HL-60 (cell line): ENCODE data around the gene CFAP221.

Experiments
- DNase-seq, 2 experiments: peaks; one replicate each; pipeline ENCODE4 v3.0.0-alpha.2; 2010 to 2020; ENCODE audit warnings: low read depth in 1 of 2, low spot score in 1 of 2
- H3K27ac ChIP-seq: fragments of 250-450 bp; sonication (Bioruptor Pico); replicated peaks from 2 replicates; pipeline ENCODE4 v1.5.1; 2020; ENCODE audit warnings: mild to moderate bottlenecking, moderate library complexity
- H3K27me3 ChIP-seq: fragments of 250-450 bp; sonication (Bioruptor Pico); 2 replicates; pipeline ENCODE4 v1.5.1; 2021; ENCODE audit warnings: mild to moderate bottlenecking, moderate library complexity; ENCODE audit not compliant: insufficient read depth, poor library complexity, severe bottlenecking
- H3K4me3 ChIP-seq: replicated peaks from 2 replicates; pipeline ENCODE4 v1.5.1; 2011; ENCODE audit warnings: mild to moderate bottlenecking, control low read depth, low read length; ENCODE audit not compliant: insufficient read depth
- GABPA ChIP-seq: IDR thresholded peaks from 2 replicates; pipeline ENCODE4 v1.6.1; 2012; ENCODE audit warnings: low read depth
- POLR2AphosphoS5 ChIP-seq: IDR thresholded peaks from 2 replicates; pipeline ENCODE4 v1.6.1; 2012; ENCODE audit warnings: low read depth
- SPI1 ChIP-seq: IDR thresholded peaks from 2 replicates; pipeline ENCODE4 v1.6.1; 2012; ENCODE audit warnings: low read depth, mild to moderate bottlenecking, borderline replicate concordance
- TF ChIP-seq, protein P1 (sequence below): IDR thresholded peaks from 2 replicates; pipeline ENCODE4 v1.6.1; 2012; ENCODE audit warnings: low read depth; ENCODE audit not compliant: insufficient replicate concordance
- TF ChIP-seq, protein P2 (sequence below): IDR thresholded peaks from one replicate; pipeline ENCODE4 v1.5.1; 2011; ENCODE audit warnings: low read length, control low read depth, inconsistent platforms; ENCODE audit not compliant: insufficient read depth

The CFAP221 gene

DNA sequence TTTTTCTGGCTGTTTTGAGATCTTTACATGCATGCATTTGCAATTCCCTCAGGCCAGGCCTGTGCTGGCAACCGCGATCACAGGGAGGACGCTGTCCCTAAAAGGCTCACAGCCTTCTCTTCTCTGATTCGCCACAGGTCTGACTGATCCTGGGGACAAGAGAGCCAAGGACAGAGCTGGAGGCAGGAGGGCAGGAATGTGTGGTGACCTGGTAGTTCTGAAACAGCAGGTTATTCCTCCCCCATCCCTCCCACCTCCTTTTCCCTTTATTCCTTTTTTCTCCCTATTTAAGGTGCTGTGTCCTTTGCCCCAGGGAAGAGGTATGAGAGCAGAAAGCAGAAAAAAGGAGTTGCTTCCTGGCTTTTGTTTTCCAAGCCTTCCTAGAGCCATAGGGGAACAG is 156.6 kb downstream of the CFAP221 start:
- Histone ChIP-seq H3K27ac (no peak overlapping the region), H3K27me3 (no peaks in the 10 kb centered on the region), H3K4me3 (no peak overlapping the region)
- TF ChIP-seq SPI1 (no peak), GABPA (no peak), POLR2AphosphoS5 (no peak)
- TF ChIP-seq, protein P1, sequence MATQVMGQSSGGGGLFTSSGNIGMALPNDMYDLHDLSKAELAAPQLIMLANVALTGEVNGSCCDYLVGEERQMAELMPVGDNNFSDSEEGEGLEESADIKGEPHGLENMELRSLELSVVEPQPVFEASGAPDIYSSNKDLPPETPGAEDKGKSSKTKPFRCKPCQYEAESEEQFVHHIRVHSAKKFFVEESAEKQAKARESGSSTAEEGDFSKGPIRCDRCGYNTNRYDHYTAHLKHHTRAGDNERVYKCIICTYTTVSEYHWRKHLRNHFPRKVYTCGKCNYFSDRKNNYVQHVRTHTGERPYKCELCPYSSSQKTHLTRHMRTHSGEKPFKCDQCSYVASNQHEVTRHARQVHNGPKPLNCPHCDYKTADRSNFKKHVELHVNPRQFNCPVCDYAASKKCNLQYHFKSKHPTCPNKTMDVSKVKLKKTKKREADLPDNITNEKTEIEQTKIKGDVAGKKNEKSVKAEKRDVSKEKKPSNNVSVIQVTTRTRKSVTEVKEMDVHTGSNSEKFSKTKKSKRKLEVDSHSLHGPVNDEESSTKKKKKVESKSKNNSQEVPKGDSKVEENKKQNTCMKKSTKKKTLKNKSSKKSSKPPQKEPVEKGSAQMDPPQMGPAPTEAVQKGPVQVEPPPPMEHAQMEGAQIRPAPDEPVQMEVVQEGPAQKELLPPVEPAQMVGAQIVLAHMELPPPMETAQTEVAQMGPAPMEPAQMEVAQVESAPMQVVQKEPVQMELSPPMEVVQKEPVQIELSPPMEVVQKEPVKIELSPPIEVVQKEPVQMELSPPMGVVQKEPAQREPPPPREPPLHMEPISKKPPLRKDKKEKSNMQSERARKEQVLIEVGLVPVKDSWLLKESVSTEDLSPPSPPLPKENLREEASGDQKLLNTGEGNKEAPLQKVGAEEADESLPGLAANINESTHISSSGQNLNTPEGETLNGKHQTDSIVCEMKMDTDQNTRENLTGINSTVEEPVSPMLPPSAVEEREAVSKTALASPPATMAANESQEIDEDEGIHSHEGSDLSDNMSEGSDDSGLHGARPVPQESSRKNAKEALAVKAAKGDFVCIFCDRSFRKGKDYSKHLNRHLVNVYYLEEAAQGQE, result no peak
- TF ChIP-seq, protein P2, sequence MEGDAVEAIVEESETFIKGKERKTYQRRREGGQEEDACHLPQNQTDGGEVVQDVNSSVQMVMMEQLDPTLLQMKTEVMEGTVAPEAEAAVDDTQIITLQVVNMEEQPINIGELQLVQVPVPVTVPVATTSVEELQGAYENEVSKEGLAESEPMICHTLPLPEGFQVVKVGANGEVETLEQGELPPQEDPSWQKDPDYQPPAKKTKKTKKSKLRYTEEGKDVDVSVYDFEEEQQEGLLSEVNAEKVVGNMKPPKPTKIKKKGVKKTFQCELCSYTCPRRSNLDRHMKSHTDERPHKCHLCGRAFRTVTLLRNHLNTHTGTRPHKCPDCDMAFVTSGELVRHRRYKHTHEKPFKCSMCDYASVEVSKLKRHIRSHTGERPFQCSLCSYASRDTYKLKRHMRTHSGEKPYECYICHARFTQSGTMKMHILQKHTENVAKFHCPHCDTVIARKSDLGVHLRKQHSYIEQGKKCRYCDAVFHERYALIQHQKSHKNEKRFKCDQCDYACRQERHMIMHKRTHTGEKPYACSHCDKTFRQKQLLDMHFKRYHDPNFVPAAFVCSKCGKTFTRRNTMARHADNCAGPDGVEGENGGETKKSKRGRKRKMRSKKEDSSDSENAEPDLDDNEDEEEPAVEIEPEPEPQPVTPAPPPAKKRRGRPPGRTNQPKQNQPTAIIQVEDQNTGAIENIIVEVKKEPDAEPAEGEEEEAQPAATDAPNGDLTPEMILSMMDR, result no peak
- no peak for DNase-seq

DNA sequence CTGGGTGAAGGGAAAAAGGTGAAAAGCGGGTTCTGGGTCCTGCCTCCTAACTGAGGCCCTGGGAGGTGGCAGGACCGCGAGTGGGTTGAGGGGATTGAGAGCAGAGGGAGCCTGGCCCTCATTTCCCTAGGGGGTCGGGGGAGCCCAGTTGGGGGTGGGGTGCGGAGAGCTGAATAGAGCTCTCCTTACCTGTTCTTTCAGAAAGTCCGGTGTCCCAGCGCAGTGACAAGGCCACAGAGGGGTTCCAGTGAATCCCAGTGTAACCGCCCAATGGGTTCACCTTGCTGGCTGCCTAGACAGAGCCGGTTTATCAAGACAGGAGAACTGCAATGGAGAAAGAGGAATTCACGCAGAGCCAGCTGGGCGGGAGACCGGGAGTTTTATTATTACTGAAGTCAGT is 157.1 kb downstream of the CFAP221 start:
- DNase-seq, result no peak
- Histone ChIP-seq H3K4me3 (no peak overlapping the region), H3K27ac (no peak overlapping the region), H3K27me3 (no peaks in the 10 kb centered on the region)
- TF ChIP-seq, protein P1, result no peak
- TF ChIP-seq, protein P2, result no peak
- TF ChIP-seq POLR2AphosphoS5 (no peak), SPI1 (no peak), GABPA (no peak)

DNA sequence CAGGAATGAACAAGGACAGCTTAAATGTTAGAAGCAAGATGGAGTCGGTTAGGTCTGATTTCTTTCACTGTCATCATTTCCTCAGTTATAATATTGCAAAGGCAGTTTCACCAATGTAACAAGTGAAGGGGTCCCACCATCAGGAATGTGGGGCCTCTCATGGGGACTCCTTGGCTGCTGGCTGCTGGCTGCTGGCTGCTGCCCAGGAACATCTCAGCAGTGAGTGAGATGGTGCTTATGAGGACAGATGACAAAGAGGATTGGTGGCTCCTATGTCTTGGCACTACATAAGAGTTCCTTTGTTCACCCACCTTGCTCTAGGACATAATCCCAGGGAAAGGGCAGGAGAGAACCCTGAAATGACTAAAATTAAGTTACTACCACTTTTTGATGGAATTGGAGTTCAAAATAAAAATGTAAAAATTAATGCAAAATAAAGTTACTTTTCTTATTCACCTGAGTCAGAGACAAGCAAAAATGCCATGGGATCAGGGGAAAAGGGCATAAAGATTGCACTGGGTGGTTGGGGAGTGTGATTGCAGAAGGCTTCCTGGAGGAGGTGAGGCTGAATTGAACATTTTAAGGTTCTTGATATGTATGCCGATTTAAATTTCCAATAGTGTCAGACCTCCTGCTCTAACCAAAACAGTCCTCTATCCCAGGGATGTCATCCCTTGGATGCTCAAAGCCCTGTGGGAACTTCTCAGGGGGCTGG is 158.1 kb downstream of the CFAP221 start:
- no peak for DNase-seq

More for the DNA sequence above, 158.1 kb downstream of the CFAP221 start:
- Histone ChIP-seq H3K27ac (no peak overlapping the region), H3K27me3 (no peaks in the 10 kb centered on the region), H3K4me3 (no peak overlapping the region)
- no peak for TF ChIP-seq POLR2AphosphoS5
- TF ChIP-seq, protein P1, result no peak
- TF ChIP-seq, protein P2, result no peak
- no peak for TF ChIP-seq GABPA
- no peak for TF ChIP-seq SPI1
